GM12878 (cell line): ENCODE data around the gene KCNQ1. TPM values are rescaled to one million over a fixed set of nuclear protein-coding genes. Genes with fewer than 3 reads are reported as not detected.

ENCODE experiments used
- ATAC-seq: fragments of 200-7000 bp; cut with Tn5 transposase; 3 replicates; pipeline ENCODE4 v1.9.1; 2020; ENCODE audit warnings: mild to moderate bottlenecking, moderate library complexity
- BruUV-seq: library from RNA; stranded (reverse); fragments of 400-500 nt; replicated peaks from 2 replicates; lab custom pipeline; 2021; lab: Mats Ljungman, UMichigan
- CTCF ChIA-PET: fragments of 300-600 bp; sonication (Branson Sonifier 250); formaldehyde crosslinking; extraction: SDS; loops from one replicate; lab custom pipeline; 2021; ENCODE audit warnings: inconsistent platforms; lab: Yijun Ruan, JAX
- POLR2A ChIA-PET: fragments of 350-600 bp; formaldehyde crosslinking; extraction: SDS; loops from one replicate; lab custom pipeline; 2021; ENCODE audit warnings: inconsistent platforms; lab: Charles Lee
- RAD21 ChIA-PET: fragments of 300-600 bp; sonication (Branson Sonifier 250); formaldehyde crosslinking; loops from one replicate; lab custom pipeline; 2023; ENCODE audit warnings: antibody characterized with exemption; ENCODE audit not compliant: unreplicated experiment; lab: Charles Lee
- SMC1A ChIA-PET: fragments of 300-600 bp; sonication (Branson Sonifier 250); formaldehyde crosslinking; loops from one replicate; lab custom pipeline; 2023; ENCODE audit not compliant: unreplicated experiment, uncharacterized antibody; lab: Charles Lee
- DNase-seq: peaks from one replicate; pipeline ENCODE4 v3.0.0-alpha.2; 2011; ENCODE audit warnings: low read depth, low spot score
- FAIRE-seq: peaks from 3 replicates; lab custom pipeline; 2011; peaks lifted over from hg19 to GRCh38; lab: Jason Lieb, UNC
- H2AFZ ChIP-seq: 2 replicates; pipeline ENCODE4 v1.6.0; 2011; ENCODE audit warnings: low read depth, low read length, control low read depth; ENCODE audit not compliant: control insufficient read depth
- H3K27ac ChIP-seq: 2 replicates; pipeline ENCODE4 v1.5.1; 2011; ENCODE audit warnings: control low read depth; ENCODE audit not compliant: control insufficient read depth, insufficient read depth
- H3K27me3 ChIP-seq, 2 experiments: replicated peaks in 1 of 2; 2 replicates each; pipeline versions ENCODE4 v1.6.0 to v1.6.1; 2011; ENCODE audit warnings: low read length in 1 of 2; ENCODE audit not compliant: control insufficient read depth in 2 of 2, insufficient read depth in 2 of 2
- H3K36me3 ChIP-seq, 2 experiments: 2 replicates each; pipeline ENCODE4 v1.5.1; 2011; ENCODE audit warnings: low read length in 1 of 2; ENCODE audit not compliant: control insufficient read depth in 2 of 2, insufficient read depth in 2 of 2
- H3K4me1 ChIP-seq: 2 replicates; pipeline ENCODE4 v1.6.1; 2011; ENCODE audit warnings: mild to moderate bottlenecking, low read length, moderate library complexity, mixed read lengths; ENCODE audit not compliant: control insufficient read depth, insufficient read depth
- H3K4me2 ChIP-seq: 2 replicates; pipeline ENCODE4 v1.6.0; 2011; ENCODE audit warnings: control low read depth; ENCODE audit not compliant: control insufficient read depth, insufficient read depth
- H3K4me3 ChIP-seq: fragments of 200-600 bp; sonication (generic); 2 replicates; pipeline ENCODE4 v1.5.1; 2016
- H3K79me2 ChIP-seq: 2 replicates; pipeline ENCODE4 v1.6.0; 2011; ENCODE audit warnings: low read length; ENCODE audit not compliant: control insufficient read depth, insufficient read depth
- H3K9ac ChIP-seq: 2 replicates; pipeline ENCODE4 v1.8.0; 2011; ENCODE audit warnings: low read length, control low read depth, mixed read lengths; ENCODE audit not compliant: control insufficient read depth, insufficient read depth
- H3K9me3 ChIP-seq: replicated peaks from 3 replicates; pipeline ENCODE4 v1.5.1; 2011; ENCODE audit warnings: mild to moderate bottlenecking, low read length; ENCODE audit not compliant: control insufficient read depth, insufficient read depth
- H4K20me1 ChIP-seq: 2 replicates; pipeline ENCODE4 v1.6.0; 2011; ENCODE audit not compliant: control insufficient read depth, insufficient read depth
- CHD4 ChIP-seq: fragments of 200-600 bp; sonication (generic); IDR thresholded peaks from 2 replicates; pipeline ENCODE4 v1.6.1; 2016; ENCODE audit warnings: mild to moderate bottlenecking
- ETV6 ChIP-seq, 2 experiments: fragments of 450-650 bp in 1 of 2; IDR thresholded peaks in 1 of 2; conservative IDR thresholded peaks in 1 of 2; 2 replicates each; pipeline ENCODE4 v1.6.1; 2014; ENCODE audit warnings: antibody characterized with exemption in 1 of 2, borderline replicate concordance in 1 of 2, low read depth in 1 of 2, mild to moderate bottlenecking in 1 of 2, moderate library complexity in 1 of 2
- HDAC6 ChIP-seq: fragments of 200-600 bp; sonication (generic); IDR thresholded peaks from one replicate; pipeline ENCODE4 v1.8.0; 2017; ENCODE audit warnings: antibody characterized with exemption; ENCODE audit not compliant: unreplicated experiment
- JUNB ChIP-seq: IDR thresholded peaks from 2 replicates; pipeline ENCODE4 v1.6.1; 2016; ENCODE audit warnings: antibody characterized with exemption, mild to moderate bottlenecking
- RBBP5 ChIP-seq: fragments of 200-600 bp; sonication (generic); conservative IDR thresholded peaks from 2 replicates; pipeline ENCODE4 v1.6.1; 2016
- SIX5 ChIP-seq: IDR thresholded peaks from 2 replicates; pipeline ENCODE4 v1.6.1; 2011; ENCODE audit warnings: mild to moderate bottlenecking, low read depth, low read length, moderate library complexity; ENCODE audit not compliant: severe bottlenecking
- TARDBP ChIP-seq: IDR thresholded peaks from 2 replicates; pipeline ENCODE4 v1.6.1; 2016; ENCODE audit warnings: borderline replicate concordance
- ZNF274 ChIP-seq: IDR thresholded peaks from one replicate; pipeline ENCODE4 v1.8.0; 2011; ENCODE audit not compliant: insufficient read length, insufficient read depth
- ZNF592 ChIP-seq: fragments of 450-650 bp; IDR thresholded peaks from 2 replicates; pipeline ENCODE4 v1.6.1; 2017; ENCODE audit warnings: mild to moderate bottlenecking, moderate library complexity
- WGBS: methylation state at CpG from one replicate; pipeline ENCODE4 v1.1.6; 2016; ENCODE audit warnings: low lambda C conversion rate; ENCODE audit not compliant: insufficient replicate concordance, insufficient coverage; ENCODE audit errors: missing lambda C conversion rate; 5-methylcytosine and 5-hydroxymethylcytosine counted together
- in situ Hi-C: fragments of 300-500 bp; cut with MboI; formaldehyde crosslinking; loops from 9 replicates; pipeline ENCODE4 v1.14.3; 2018; ENCODE audit warnings: mixed read lengths
- intact Hi-C: fragments of 100-400 bp; cut with micrococcal nuclease; formaldehyde crosslinking; loops from one replicate; pipeline ENCODE4 v1.14.2; 2022; ENCODE audit not compliant: unreplicated experiment
- polyA plus RNA-seq, 11 experiments: library from polyadenylated mRNA; depleted of rRNA in 4 of 11; unstranded in 6 of 11; stranded (reverse) in 5 of 11; fragments of >200 nt; fragmentation: Nextera tagmentation in 4 of 11; fragmentation: Illumina TruSeq in 1 of 11; extraction: Ambion mirVana in 4 of 11; extraction: Trizol in 1 of 11; gene quantifications; 1 replicate in 1 of 11; 2 replicates in 10 of 11; pipeline versions ENCODE4 v1.2.1 to v1.2.3, GENCODE V29; 2011 to 2016; ENCODE audit warnings: inconsistent platforms in 2 of 11, missing spikeins in 2 of 11, low read depth in 1 of 11
- total RNA-seq, 4 experiments: library from RNA; depleted of rRNA in 3 of 4; stranded (reverse); fragments of >200 nt in 3 of 4; fragmentation: Illumina TruSeq in 1 of 4; extraction: Trizol in 1 of 4; gene quantifications; 2 replicates each; pipeline versions ENCODE4 v1.2.1 to v1.2.3, GENCODE V29; 2013 to 2021
- TF ChIP-seq, protein P1 (sequence below): fragments of 450-650 bp; IDR thresholded peaks from 2 replicates; pipeline ENCODE4 v1.6.1; 2016; ENCODE audit warnings: mild to moderate bottlenecking
- TF ChIP-seq, protein P2 (sequence below): fragments of 450-650 bp; IDR thresholded peaks from 2 replicates; pipeline ENCODE4 v1.6.1; 2018; ENCODE audit warnings: mild to moderate bottlenecking, low read depth, moderate library complexity; ENCODE audit not compliant: partially characterized antibody
- TF ChIP-seq, protein P3 (sequence below): IDR thresholded peaks from 2 replicates; pipeline ENCODE4 v1.6.1; 2012; ENCODE audit warnings: mild to moderate bottlenecking, low read depth, low read length

The KCNQ1 gene
- total and polyA plus RNA-seq, 10 of the 15 experiments (the other 5 are each of a cell fraction or from before 2014, with no cell fraction given), result 0.03 to 0.15 (median 0.12) TPM; not detected in 7

DNA sequence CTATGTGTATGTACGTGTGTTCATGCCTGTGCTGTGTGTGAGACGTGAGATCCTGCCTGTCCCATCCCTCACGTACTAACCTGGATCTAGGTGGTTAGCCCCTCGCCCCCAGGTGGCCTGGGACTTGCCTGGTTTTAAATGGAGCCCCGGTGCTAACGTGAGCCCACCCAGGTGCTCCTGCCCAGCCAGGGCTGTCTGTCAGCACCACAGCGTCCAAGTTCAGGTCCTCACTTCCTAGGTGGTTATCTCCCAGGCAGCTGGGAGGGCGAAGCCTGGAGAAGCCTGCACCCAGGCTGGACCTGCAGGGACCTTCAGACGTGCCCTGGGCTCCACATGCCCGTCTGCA lies 86.0 kb downstream of the KCNQ1 start:
- Histone ChIP-seq H2AFZ (no peak overlapping the region), H3K27ac (no peak overlapping the region), H3K9me3 (no peaks in the 10 kb centered on the region), H3K9ac (no peak overlapping the region), H3K4me1 (peaks cover 19% of the 10 kb centered on the region), H3K27me3 (peaks cover 1 to 3% of the 10 kb centered on the region in 2 experiments; a peak in 1 of 4 replicates), H4K20me1 (peaks cover 4% of the 10 kb centered on the region; the same call in 1 of the 2 replicates), H3K79me2 (no peaks in the 10 kb centered on the region), H3K4me2 (no peak overlapping the region), H3K36me3 (no peaks in the 10 kb centered on the region), H3K4me3 (no peak overlapping the region)
- DNase-seq (no peak), ATAC-seq (no peak), FAIRE-seq (no peak)
- ChIA-PET CTCF (interaction anchor here (1.1 to 6.5 kb wide), 13 partner anchors 10 to 403 kb away, joined by 3 to 233 read pairs (median 7); partner anchors contain the start of genes C11orf21, CDKN1C, TSPAN32 and TSSC4), RAD21 (interaction anchor here (1.1 to 7.0 kb wide), 5 partner anchors 110 to 399 kb away, joined by 3 to 151 read pairs (median 4); no protein-coding TSS in a partner anchor), SMC1A (interaction anchor here (0.6 to 5.4 kb wide), 3 partner anchors 24 to 359 kb away, joined by 4 to 108 read pairs (median 8); no protein-coding TSS in a partner anchor), POLR2A (no interaction called here)
- in situ Hi-C loops, result loop anchor here (5.0 kb wide), 3 partner anchors 104 to 561 kb away; partner anchors contain the start of gene CDKN1C
- no TSS peak for BruUV-seq
- intact Hi-C loops, result loop anchor here (1.0 to 10.0 kb wide), 4 partner anchors 103 to 561 kb away; no protein-coding TSS in a partner anchor
- 38% methylated on average over 9 of the region's 10 CpGs for WGBS
- TF ChIP-seq, protein P1, sequence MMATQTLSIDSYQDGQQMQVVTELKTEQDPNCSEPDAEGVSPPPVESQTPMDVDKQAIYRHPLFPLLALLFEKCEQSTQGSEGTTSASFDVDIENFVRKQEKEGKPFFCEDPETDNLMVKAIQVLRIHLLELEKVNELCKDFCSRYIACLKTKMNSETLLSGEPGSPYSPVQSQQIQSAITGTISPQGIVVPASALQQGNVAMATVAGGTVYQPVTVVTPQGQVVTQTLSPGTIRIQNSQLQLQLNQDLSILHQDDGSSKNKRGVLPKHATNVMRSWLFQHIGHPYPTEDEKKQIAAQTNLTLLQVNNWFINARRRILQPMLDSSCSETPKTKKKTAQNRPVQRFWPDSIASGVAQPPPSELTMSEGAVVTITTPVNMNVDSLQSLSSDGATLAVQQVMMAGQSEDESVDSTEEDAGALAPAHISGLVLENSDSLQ, result no peak
- TF ChIP-seq, protein P2, sequence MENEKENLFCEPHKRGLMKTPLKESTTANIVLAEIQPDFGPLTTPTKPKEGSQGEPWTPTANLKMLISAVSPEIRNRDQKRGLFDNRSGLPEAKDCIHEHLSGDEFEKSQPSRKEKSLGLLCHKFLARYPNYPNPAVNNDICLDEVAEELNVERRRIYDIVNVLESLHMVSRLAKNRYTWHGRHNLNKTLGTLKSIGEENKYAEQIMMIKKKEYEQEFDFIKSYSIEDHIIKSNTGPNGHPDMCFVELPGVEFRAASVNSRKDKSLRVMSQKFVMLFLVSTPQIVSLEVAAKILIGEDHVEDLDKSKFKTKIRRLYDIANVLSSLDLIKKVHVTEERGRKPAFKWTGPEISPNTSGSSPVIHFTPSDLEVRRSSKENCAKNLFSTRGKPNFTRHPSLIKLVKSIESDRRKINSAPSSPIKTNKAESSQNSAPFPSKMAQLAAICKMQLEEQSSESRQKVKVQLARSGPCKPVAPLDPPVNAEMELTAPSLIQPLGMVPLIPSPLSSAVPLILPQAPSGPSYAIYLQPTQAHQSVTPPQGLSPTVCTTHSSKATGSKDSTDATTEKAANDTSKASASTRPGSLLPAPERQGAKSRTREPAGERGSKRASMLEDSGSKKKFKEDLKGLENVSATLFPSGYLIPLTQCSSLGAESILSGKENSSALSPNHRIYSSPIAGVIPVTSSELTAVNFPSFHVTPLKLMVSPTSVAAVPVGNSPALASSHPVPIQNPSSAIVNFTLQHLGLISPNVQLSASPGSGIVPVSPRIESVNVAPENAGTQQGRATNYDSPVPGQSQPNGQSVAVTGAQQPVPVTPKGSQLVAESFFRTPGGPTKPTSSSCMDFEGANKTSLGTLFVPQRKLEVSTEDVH, result no peak
- TF ChIP-seq CHD4 (no peak), ZNF592 (no peak), RBBP5 (no peak), ZNF274 (no peak), SIX5 (no peak), JUNB (no peak), HDAC6 (no peak), ETV6 (conservative IDR thresholded peaks at IDR 0.05 in 1 of 2, IDR thresholded peaks at IDR 0.05 in 1 of 2; ENCODE audit: borderline replicate concordance in 1 of 2, low read depth in 1 of 2) (no peak), TARDBP (no peak)
- TF ChIP-seq, protein P3, sequence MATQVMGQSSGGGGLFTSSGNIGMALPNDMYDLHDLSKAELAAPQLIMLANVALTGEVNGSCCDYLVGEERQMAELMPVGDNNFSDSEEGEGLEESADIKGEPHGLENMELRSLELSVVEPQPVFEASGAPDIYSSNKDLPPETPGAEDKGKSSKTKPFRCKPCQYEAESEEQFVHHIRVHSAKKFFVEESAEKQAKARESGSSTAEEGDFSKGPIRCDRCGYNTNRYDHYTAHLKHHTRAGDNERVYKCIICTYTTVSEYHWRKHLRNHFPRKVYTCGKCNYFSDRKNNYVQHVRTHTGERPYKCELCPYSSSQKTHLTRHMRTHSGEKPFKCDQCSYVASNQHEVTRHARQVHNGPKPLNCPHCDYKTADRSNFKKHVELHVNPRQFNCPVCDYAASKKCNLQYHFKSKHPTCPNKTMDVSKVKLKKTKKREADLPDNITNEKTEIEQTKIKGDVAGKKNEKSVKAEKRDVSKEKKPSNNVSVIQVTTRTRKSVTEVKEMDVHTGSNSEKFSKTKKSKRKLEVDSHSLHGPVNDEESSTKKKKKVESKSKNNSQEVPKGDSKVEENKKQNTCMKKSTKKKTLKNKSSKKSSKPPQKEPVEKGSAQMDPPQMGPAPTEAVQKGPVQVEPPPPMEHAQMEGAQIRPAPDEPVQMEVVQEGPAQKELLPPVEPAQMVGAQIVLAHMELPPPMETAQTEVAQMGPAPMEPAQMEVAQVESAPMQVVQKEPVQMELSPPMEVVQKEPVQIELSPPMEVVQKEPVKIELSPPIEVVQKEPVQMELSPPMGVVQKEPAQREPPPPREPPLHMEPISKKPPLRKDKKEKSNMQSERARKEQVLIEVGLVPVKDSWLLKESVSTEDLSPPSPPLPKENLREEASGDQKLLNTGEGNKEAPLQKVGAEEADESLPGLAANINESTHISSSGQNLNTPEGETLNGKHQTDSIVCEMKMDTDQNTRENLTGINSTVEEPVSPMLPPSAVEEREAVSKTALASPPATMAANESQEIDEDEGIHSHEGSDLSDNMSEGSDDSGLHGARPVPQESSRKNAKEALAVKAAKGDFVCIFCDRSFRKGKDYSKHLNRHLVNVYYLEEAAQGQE, result no peak
